Measurements from ENCODE around the gene THSD7A.

THSD7A gene

DNA sequence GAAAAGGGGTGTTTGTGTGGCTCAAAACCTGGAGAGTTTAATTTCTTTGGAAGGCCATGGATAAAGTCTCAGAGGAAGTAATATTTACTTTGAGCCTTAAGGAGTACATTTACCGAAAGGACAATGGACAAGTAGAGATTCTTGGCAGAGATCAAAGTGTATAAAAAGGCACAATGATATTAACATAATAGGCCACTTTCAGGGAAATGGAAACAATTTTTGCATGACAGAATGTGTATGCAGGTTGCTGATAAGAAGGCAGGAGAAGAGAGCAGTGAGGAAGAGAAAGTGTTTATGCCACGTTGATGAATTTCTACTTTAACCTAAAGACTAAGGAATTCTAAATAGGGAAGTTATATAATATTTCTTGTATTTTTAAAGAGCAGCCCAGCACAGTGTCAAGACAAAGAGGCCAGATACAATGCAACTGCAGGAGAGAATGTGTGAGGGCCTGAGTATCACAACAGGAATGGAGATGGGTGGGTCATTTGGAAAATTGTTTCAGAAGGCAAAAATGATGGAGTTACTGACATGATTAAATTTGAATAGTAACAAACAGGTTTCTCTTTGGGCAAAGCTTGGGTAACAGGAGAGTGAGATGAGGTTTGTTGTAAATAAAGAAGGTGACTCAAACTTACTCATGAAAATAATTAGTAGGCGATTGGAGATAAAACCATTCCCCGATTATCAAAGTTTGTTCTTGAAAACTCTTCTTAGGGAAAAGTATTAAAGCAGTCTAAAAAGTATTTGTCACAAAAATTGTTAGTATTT lies 84.1 kb downstream of the THSD7A start:
- no peak for DNase-seq

DNA sequence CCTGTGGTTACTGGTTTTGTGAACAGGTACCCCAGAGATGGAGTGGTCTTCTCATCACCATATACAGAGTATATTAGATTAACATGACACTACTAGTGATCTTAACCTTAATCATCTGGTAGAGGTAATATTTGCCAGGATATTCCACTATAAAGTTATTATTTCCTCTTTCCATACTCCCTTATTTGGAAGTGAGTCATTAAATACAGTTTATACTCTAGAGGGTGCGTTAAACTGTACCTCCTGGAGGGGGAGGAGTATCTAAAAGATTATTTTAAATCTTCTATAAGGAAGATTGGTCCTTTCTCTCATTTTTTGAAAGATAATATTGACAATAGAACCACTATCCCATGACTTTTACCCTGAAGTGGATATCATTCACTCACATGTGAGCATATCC lies 85.4 kb downstream of the THSD7A start:
- no peak for DNase-seq

GRCh38 chr7:11743548-11743947 lies 88.5 kb downstream of the THSD7A start:
- no peak for DNase-seq

DNA sequence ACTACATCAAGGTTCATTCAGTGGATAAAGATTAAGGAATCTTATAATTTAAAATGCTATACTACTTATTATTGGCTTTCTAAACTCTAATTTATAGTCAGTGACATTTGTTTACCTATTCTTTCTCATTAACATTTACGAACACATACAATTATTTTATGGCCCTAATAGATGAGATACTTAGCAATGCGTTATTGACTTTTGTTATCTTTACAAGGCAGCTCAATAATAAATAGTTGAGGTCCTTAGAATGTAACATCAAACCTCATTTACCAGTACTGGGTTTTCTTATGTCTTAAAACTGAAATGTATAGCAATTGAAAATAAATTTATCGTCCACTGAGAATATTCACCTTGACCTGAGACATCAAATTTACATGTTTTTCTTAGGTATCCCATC lies 89.0 kb downstream of the THSD7A start:
- no peak for DNase-seq

- no peak for DNase-seq
Observed at GRCh38 chr7:11742496-11742895, 89.5 kb downstream of the THSD7A start.

DNA sequence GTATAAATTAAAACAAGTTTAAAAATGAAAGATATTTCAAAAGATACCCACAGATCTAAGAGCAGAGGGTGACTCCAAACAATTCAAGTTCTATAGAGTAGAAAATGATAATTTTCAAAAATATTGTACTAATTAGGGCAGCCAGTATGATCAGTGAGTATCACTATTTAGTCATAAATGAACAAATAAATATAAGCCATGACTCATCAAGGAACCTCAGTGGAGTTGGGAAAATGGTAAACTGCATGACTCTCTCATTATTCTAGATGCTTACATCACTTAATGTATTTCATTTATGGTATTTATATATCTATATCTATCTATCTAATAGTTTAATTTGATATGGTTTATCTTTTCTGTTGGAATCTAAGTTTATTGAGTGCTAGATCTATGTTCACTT lies 94.3 kb downstream of the THSD7A start:
- no peak for DNase-seq

DNA sequence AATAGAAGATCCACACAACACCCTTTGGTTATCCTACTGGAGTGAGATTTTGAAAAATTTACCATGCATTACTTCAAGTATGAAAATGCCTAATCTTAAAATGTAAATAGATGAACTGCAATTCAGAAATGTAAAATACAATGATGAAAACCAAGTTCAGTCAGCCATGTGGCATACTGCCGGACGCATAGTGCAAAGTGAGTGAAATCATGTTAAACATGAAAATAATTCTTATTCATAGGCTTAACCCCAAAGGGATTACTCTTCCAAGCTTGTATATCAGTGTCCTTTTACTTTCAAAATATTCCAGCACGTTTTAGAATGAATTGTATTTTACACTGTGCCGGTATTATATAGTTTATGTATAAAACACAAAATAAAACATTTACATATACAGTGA lies 99.8 kb downstream of the THSD7A start:
- no peak for DNase-seq

DNA sequence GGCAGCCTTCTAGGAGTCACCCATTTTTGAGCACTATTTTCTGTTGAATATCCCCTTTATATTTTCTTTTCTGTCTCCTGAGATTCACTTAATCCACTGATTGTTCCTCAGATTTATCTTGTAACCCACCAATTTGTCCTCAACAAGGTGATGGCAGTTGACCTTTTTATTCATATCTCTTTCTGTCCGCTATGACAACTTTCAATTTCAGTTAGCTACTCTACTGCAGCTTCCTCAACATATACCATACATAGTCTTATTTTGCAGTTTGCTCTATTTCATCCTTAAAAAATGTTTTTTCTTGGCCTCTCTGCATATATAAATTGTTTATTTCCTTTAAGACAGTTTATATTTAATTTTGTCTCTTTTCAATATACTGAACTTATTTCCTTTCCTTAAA lies 101.3 kb downstream of the THSD7A start:
- DNase-seq, result no peak

- no peak for DNase-seq
Observed at GRCh38 chr7:11727864-11728263, 104.1 kb downstream of the THSD7A start.

- DNase-seq, result no peak
Observed at GRCh38 chr7:11726794-11727155, 105.2 kb downstream of the THSD7A start.

- DNase-seq, result no peak
Observed at GRCh38 chr7:11726001-11726793, 105.8 kb downstream of the THSD7A start.

- no peak for DNase-seq
Observed at GRCh38 chr7:11716185-11716584, 115.8 kb downstream of the THSD7A start.

DNA sequence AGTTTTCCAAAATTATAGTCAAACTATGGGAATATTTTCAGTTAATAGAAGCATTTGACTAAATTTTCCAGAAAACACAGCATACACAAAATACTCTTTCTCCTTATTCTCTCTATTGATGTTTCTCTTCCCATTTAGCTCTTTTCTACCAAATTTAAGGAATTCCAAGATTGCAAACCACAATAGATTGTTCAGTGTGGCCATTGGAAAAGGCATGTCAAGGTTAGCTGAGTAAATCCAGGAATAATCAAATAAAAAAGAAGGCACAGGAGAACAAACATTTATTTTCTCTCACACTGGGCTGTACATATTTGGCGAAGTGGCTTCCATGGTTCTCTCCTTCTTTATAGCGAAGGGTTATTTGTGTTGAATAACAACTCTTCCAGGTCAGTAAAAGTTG lies 117.3 kb downstream of the THSD7A start:
- DNase-seq, result no peak

- no peak for DNase-seq
Observed at GRCh38 chr7:11714205-11714604, 117.8 kb downstream of the THSD7A start.

- DNase-seq, result no peak
Observed at GRCh38 chr7:11713352-11713751, 118.6 kb downstream of the THSD7A start.

DNA sequence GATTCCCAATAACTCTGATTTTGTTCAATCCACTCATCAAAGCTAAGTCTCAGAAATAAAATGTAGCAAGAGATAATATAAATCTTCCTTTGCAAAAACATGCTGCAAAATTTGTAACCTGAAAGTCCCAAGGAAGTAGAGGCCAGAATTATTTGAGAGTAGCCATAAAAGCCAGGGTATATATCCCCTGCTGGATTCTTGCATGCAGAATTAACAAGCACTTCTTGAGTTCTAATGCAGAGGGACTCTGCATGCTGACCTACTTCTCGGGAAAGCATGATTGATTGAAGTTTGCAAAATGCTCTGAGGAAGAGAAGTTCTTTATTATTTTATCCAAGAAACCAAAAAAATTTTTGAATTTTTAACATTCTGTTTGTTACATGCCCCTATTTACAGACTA lies 121.6 kb downstream of the THSD7A start:
- no peak for DNase-seq

DNA sequence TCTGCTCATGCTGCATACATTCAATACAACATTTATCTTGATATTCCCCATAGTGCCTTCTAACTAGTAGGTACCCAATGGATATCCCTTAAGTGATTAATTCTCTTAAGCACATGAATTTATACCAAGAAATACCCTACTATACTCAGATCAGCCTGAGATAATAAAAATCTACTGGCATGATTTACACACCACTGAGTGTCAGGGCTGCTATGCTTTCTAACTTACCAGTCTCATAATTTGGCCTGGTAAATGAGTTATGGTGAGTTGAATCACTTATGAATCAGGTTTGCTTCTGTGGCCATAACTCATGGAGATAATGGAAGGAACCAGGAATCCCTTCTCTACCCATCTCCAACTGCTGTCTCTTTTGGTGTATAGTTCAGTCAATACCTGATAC lies 122.8 kb downstream of the THSD7A start:
- DNase-seq, result no peak

GRCh38 chr7:11707606-11708193 lies 124.3 kb downstream of the THSD7A start:
- no peak for DNase-seq

GRCh38 chr7:11706666-11707605 lies 125.1 kb downstream of the THSD7A start:
- DNase-seq, result no peak

- no peak for DNase-seq
Observed at GRCh38 chr7:11703829-11704228, 128.2 kb downstream of the THSD7A start.

GRCh38 chr7:11702938-11703337 lies 129.1 kb downstream of the THSD7A start:
- no peak for DNase-seq

DNA sequence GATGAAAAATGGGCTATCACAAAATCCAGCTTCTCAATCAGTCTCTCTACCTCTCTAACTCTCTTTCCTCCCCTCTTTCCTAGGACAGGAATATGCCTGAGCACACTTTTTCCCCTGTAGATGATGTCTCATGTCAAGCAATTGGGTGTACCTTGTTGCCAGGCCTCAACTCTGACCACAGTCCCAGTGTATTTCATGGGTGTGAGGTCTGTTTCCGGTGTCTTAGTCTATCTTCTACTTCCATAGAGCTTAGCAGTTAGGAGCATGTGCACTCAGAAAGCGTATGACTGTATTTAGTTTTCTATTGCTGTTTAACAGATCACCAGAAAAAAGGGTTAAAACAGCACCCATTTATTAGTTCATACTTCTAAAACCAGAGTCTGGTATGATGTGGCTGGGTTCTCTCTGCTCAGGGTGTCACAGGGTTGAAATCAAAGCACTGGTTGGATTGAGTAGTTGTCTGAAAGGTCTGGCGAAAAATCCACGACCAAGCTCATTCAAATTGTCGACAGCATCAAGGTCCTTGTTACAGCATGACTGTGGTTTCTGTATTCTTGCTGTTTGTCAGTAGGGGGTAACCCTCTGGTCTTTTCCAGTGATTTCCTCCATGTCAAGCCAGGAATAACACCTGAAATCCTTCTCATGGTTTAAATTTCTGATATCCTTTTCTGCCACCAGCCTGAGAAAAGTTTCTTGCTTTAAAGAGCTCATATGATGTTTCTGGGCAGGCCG lies 130.0 kb downstream of the THSD7A start:
- DNase-seq, result no peak
